ENCODE results near the gene GFRA1.

- TF ChIP-seq CTCF (IDR thresholded peaks at IDR 0.05) (no peak), GABPA (IDR thresholded peaks at IDR 0.05; ENCODE audit: low read depth) (no peak), IRF3 (IDR thresholded peaks at IDR 0.05; ENCODE audit: low read depth, low read length) (no peak), RAD21 (IDR thresholded peaks at IDR 0.05; ENCODE audit: low read length) (no peak), POLR2AphosphoS5 (IDR thresholded peaks at IDR 0.05; ENCODE audit: low read depth, low read length) (no peak), EP300 (IDR thresholded peaks at IDR 0.05; ENCODE audit: borderline replicate concordance in 1 of 2, low read depth in 1 of 2, low read length in 1 of 2) (no peak), REST (IDR thresholded peaks at IDR 0.05; ENCODE audit: low read depth, low read length) (no peak)
- TF ChIP-seq, protein P1, sequence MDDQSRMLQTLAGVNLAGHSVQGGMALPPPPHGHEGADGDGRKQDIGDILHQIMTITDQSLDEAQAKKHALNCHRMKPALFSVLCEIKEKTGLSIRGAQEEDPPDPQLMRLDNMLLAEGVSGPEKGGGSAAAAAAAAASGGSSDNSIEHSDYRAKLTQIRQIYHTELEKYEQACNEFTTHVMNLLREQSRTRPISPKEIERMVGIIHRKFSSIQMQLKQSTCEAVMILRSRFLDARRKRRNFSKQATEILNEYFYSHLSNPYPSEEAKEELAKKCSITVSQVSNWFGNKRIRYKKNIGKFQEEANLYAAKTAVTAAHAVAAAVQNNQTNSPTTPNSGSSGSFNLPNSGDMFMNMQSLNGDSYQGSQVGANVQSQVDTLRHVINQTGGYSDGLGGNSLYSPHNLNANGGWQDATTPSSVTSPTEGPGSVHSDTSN (IDR thresholded peaks at IDR 0.05): no peak
Observed at GRCh38 chr10:116272440-116273283, at the start of gene GFRA1.

Data from SK-N-SH (cell line).